HUES6 (cell line): ENCODE results near the gene SMKR1.

Experiments
- H3K27ac ChIP-seq: 2 replicates; pipeline ENCODE4 v1.7.0; 2013; ENCODE audit warnings: low read depth, mild to moderate bottlenecking, low read length, inconsistent platforms
- H3K27me3 ChIP-seq: 2 replicates; pipeline ENCODE4 v1.6.1; 2013; ENCODE audit warnings: low read length; ENCODE audit not compliant: control insufficient read depth, insufficient read depth
- H3K36me3 ChIP-seq: 2 replicates; pipeline ENCODE4 v1.6.1; 2013; ENCODE audit warnings: low read length; ENCODE audit not compliant: control insufficient read depth, insufficient read depth
- H3K4me1 ChIP-seq: 2 replicates; pipeline ENCODE4 v1.6.1; 2013; ENCODE audit warnings: low read length; ENCODE audit not compliant: control insufficient read depth, insufficient read depth
- H3K4me3 ChIP-seq: 2 replicates; pipeline ENCODE4 v1.5.1; 2013; ENCODE audit warnings: low read depth, low read length
- H3K9ac ChIP-seq: one replicate; pipeline ENCODE4 v1.6.1; 2013; ENCODE audit warnings: mild to moderate bottlenecking, low read length
- H3K9me3 ChIP-seq: 2 replicates; pipeline ENCODE4 v1.6.1; 2013; ENCODE audit warnings: low read depth, low read length; ENCODE audit not compliant: control insufficient read depth, insufficient read depth

The SMKR1 gene

GRCh38 chr7:129502708-129503685, 666 bp downstream of the SMKR1 start:
- no peak overlapping the region for H3K9ac ChIP-seq
- H3K4me3 ChIP-seq: peak overlapping the region; percentile 66
- no peak overlapping the region for H3K27ac ChIP-seq
- H3K27me3 ChIP-seq: peaks cover 33% of the 10 kb centered on the region
- H3K4me1 ChIP-seq: no peaks in the 10 kb centered on the region; the same call in 1 of the 2 replicates
- H3K9me3 ChIP-seq: no peaks in the 10 kb centered on the region
- no peaks in the 10 kb centered on the region for H3K36me3 ChIP-seq

- Histone ChIP-seq H3K4me1 (no peaks in the 10 kb centered on the region; the same call in 1 of the 2 replicates), H3K9ac (no peak overlapping the region), H3K4me3 (no peak overlapping the region), H3K27ac (no peak overlapping the region), H3K27me3 (peaks cover 33% of the 10 kb centered on the region), H3K9me3 (no peaks in the 10 kb centered on the region), H3K36me3 (no peaks in the 10 kb centered on the region)
Observed at GRCh38 chr7:129503725-129504124, 1.4 kb downstream of the SMKR1 start.

GRCh38 chr7:129512192-129512591, 9.9 kb downstream of the SMKR1 start:
- Histone ChIP-seq H3K9me3 (no peaks in the 10 kb centered on the region), H3K9ac (no peak overlapping the region), H3K4me3 (no peak overlapping the region), H3K27ac (no peak overlapping the region), H3K27me3 (0 out of 2 replicates have a peak, but pooled peaks cover 3% of the 10 kb centered on the region), H3K4me1 (peaks cover 8% of the 10 kb centered on the region; the same call in 1 of the 2 replicates), H3K36me3 (no peaks in the 10 kb centered on the region)

- H3K36me3 ChIP-seq: no peaks in the 10 kb centered on the region
- H3K9ac ChIP-seq: no peak overlapping the region
- peaks cover 8% of the 10 kb centered on the region; the same call in 1 of the 2 replicates for H3K4me1 ChIP-seq
- no peaks in the 10 kb centered on the region for H3K9me3 ChIP-seq
- no peak overlapping the region for H3K4me3 ChIP-seq
- no peak overlapping the region for H3K27ac ChIP-seq
- H3K27me3 ChIP-seq: 0 out of 2 replicates have a peak, but pooled peaks cover 3% of the 10 kb centered on the region
Observed at GRCh38 chr7:129513546-129513945, 11.2 kb downstream of the SMKR1 start.

- peak overlapping the region; percentile 28 for H3K9ac ChIP-seq
- H3K27ac ChIP-seq: no peak overlapping the region
- no peak overlapping the region for H3K4me3 ChIP-seq
- H3K4me1 ChIP-seq: peaks cover 11% of the 10 kb centered on the region
- H3K27me3 ChIP-seq: 0 out of 2 replicates have a peak, but pooled peaks cover 3% of the 10 kb centered on the region
- no peaks in the 10 kb centered on the region for H3K9me3 ChIP-seq
- H3K36me3 ChIP-seq: no peaks in the 10 kb centered on the region
Observed at GRCh38 chr7:129514683-129515082, 12.4 kb downstream of the SMKR1 start.

GRCh38 chr7:129515381-129515780, 13.1 kb downstream of the SMKR1 start:
- Histone ChIP-seq H3K4me3 (no peak overlapping the region), H3K4me1 (peaks cover 14% of the 10 kb centered on the region), H3K27me3 (0 out of 2 replicates have a peak, but pooled peaks cover 3% of the 10 kb centered on the region), H3K27ac (no peak overlapping the region), H3K36me3 (no peaks in the 10 kb centered on the region), H3K9me3 (no peaks in the 10 kb centered on the region), H3K9ac (no peak overlapping the region)

- H3K27ac ChIP-seq: no peak overlapping the region
- H3K36me3 ChIP-seq: no peaks in the 10 kb centered on the region
- peaks cover 15% of the 10 kb centered on the region for H3K4me1 ChIP-seq
- H3K4me3 ChIP-seq: no peak overlapping the region
- no peaks in the 10 kb centered on the region for H3K9me3 ChIP-seq
- H3K27me3 ChIP-seq: peaks cover 11% of the 10 kb centered on the region; the same call in 1 of the 2 replicates
- H3K9ac ChIP-seq: no peak overlapping the region
Observed at GRCh38 chr7:129517931-129518330, 15.6 kb downstream of the SMKR1 start.

GRCh38 chr7:129519464-129519863, 17.1 kb downstream of the SMKR1 start:
- Histone ChIP-seq H3K4me3 (no peak overlapping the region), H3K27me3 (peaks cover 11% of the 10 kb centered on the region; the same call in 1 of the 2 replicates), H3K9ac (no peak overlapping the region), H3K36me3 (no peaks in the 10 kb centered on the region), H3K9me3 (no peaks in the 10 kb centered on the region), H3K4me1 (peaks cover 10% of the 10 kb centered on the region), H3K27ac (no peak overlapping the region)

- Histone ChIP-seq H3K9ac (no peak overlapping the region), H3K27ac (no peak overlapping the region), H3K4me3 (no peak overlapping the region), H3K27me3 (peaks cover 11% of the 10 kb centered on the region; the same call in 1 of the 2 replicates), H3K9me3 (no peaks in the 10 kb centered on the region), H3K36me3 (no peaks in the 10 kb centered on the region), H3K4me1 (peaks cover 8% of the 10 kb centered on the region)
Observed at GRCh38 chr7:129522088-129522970, 20.0 kb downstream of the SMKR1 start.

GRCh38 chr7:129522971-129523340, 20.6 kb downstream of the SMKR1 start:
- Histone ChIP-seq H3K9me3 (no peaks in the 10 kb centered on the region), H3K9ac (no peak overlapping the region), H3K27me3 (peaks cover 11% of the 10 kb centered on the region; the same call in 1 of the 2 replicates), H3K27ac (no peak overlapping the region), H3K4me1 (peaks cover 8% of the 10 kb centered on the region), H3K36me3 (no peaks in the 10 kb centered on the region), H3K4me3 (no peak overlapping the region)
